COLO668 (cell line): ENCODE results near the gene OXCT2.
"Not testable (repeated sequence)": the region's sequence is repeated elsewhere in the genome, so short reads cannot be mapped to it uniquely, and the experiment has no call there.

Source experiments
- DNase-seq: peaks from one replicate; lab custom pipeline; 2025; ENCODE audit not compliant: unreplicated experiment; lab: John Stamatoyannopoulos, UW

The OXCT2 gene

GRCh38 chr1:39771022-39771532 is at the start of gene OXCT2:
OXCT2 (minus strand) TSS chr1:39771348; CDS start chr1:39771255, 93 bp downstream.
- not testable (repeated sequence) for DNase-seq

DNA sequence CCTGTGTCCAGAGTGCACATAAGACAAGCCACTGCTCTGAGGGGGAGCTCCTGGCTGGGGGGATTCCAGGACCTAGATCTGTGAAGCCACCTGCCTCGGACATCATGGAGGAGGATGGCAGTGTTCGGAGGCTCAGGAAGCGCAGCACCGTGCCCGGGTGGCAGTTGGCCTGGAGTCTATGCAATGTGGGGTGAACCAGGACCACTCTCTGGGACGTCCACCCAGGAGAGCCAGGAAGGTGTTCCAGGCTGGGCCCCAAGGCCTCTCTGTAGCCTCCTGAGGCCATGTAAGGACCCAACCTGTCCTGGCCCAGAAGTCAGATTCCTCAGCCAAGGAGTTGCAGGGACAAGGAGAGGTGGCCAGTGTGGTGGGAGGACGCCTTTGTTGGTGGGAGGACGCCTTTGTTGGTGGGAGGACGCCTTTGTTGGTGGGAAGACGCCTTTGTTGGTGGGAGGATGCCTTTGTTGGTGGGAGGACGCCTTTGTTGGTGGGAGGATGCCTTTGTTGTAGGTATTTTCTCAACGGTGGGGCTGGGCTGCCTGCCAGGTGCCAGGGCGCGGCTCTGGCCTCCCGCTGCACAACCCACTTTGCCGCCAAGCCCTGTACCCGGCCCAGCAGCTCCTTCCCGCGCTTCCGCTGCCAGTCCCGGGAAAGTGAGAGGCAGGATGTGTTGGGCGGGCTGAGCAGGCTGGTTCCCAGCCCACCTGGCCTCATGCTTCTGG is 48.1 kb upstream of the OXCT2 start:
- DNase-seq: peak; percentile 100

DNA sequence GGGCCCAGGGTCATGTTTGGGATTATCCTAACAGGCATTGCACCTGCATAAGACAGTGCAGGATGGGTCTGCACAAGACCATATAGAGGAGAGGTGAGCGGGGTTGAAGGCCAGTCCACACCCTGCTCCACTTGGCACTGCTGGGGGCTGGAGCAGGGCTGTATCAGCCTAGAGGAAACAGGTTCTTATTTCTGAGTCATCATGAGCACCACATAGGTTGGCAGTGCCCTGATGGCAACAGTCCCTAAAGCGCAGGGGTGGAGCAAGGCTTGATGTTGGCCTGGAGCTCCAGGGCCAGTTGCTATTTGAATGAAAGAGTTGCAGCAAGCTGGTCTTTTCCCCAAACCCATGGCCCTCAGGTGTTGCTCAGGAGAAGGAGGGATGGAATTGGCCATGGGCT is 47.3 kb upstream of the OXCT2 start:
- no peak for DNase-seq

GRCh38 chr1:39817091-39817932 is 46.2 kb upstream of the OXCT2 start:
- DNase-seq: peak; percentile 100

DNA sequence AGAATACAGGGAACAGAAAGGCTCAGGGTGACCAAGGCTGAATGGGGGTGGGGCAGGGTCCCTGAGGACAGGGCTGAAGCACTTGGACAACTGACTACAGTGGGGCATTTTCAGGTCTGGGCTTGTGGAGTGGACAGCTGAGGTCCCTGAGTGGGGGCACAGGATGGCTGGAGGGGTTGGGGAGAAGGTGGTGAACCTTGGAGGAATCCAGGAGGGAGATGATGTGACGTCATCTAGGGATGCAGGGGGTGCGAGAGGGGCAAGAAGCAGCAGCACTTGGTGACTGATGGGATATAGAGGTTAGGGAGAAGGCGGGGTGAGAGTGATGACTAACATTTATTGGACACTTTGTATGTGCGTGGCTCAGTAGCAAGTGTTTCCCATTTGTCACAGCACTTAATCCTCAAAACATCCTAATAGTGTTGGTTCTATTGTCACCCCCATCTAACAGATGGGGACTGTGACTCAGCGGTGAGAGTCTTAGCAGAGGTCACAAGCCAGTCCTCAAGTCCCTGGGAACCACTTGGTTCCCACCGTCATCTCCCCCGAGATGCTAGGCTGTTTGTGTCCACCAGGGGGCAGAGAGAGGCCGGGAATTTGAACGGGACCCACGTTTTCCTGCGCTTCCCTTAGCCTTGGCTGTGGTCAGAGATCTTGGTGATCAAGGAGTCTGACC is 45.4 kb upstream of the OXCT2 start:
- peak; percentile 100 for DNase-seq

DNA sequence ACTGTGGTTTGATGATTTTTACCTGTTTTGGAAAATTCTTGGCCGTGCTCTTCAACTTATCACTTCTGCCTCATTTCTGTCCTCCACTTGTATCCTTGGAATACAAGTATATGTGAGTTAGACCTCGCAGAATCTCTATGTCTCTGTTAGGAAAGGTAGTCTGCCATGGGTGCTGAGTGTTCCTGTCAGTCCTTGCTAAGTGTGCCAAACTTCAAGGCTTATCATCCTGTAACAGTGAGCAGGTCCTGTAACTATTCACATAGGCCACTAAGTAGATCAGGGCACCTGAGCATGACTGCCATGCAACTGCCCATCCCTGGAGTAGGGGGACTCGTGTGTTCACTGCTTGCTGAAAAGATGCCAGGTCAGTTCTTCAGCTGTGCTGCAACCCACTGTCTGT is 41.8 kb upstream of the OXCT2 start:
- DNase-seq: no peak

DNA sequence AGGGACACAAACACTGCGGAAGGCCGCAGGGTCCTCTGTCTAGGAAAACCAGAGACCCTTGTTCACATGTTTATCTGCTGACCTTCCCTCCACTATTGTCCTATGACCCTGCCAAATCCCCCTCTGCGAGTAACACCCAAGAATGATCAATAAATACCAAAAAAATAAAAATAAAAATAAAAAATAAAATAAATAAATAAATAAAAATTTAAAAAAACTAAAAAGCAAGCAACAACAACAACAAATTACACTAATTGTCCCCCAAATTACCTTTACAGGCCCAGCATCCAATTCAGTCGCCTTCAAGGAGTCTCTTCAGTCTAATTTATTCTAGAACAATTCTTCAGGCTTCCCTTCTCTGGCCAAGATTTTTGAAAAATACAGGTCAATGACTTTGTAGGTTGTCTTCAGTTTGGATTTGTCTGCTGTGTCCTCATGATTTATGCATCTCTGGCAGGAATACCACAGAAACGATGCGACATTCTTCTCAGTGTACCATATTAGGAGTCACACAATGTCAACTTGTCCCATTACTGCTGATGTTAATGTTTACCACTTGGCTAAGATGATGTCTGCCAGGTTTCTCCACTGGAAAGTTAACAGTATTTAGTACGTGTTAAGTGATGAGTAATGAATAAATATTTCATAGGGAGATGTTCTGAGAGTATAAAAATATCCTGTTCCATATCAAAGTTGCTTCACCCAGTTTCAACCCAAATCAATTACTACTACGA is 37.8 kb upstream of the OXCT2 start:
- no peak for DNase-seq

GRCh38 chr1:39805385-39805784 is 34.2 kb upstream of the OXCT2 start:
- no peak for DNase-seq

GRCh38 chr1:39802496-39803260 is 31.5 kb upstream of the OXCT2 start:
- DNase-seq: no peak

- DNase-seq: no peak
Observed at GRCh38 chr1:39800471-39800835, 29.3 kb upstream of the OXCT2 start.

GRCh38 chr1:39799770-39800470 is 28.8 kb upstream of the OXCT2 start:
- DNase-seq: peak; percentile 100

- peak; percentile 100 for DNase-seq
Observed at GRCh38 chr1:39798859-39799769, 28.0 kb upstream of the OXCT2 start.

DNA sequence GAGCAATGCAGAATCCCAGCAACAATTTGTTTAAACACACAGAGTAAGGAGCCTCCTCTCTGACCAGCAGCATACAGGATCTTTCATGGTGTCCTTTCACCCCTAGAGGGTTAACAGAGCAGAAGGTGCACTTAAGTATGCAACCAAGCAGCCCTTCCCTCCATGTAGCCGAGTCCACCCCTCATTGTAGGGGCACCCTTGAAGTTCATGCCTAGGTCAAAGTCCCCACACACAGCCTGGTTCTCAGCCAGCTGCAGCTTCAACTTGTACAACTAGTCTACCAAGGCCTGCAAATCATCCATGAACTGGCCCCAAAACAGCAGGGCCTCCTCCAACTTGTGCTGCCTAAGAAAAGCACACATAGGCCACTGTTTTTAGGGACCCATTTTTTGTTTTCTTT is 24.5 kb upstream of the OXCT2 start:
- DNase-seq: no peak

DNA sequence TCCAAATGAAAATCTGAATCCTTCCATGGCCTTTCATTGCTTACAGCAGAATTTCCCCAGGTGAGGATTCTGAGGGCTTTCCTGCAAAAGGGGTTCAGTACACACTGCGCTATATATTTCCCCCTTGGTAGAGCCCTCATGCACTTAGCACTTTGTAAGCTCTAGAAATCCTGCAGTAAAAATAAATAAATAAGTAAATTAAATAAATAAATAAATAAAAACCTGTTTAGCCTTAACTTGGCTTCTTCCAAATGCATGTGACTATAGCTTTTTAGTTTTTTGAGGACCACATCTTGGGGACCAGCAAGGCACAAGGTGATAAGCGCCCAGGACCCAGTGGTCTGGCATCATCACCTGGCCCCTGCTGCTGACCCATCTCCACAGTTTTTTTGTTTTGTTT is 20.7 kb upstream of the OXCT2 start:
- DNase-seq: no peak

- no peak for DNase-seq
Observed at GRCh38 chr1:39789571-39790110, 18.5 kb upstream of the OXCT2 start.

GRCh38 chr1:39788758-39789570 is 17.8 kb upstream of the OXCT2 start, which contains the start of gene BMP8B:
BMP8B (minus strand) TSS chr1:39788865; CDS start chr1:39788485, 380 bp downstream.
- DNase-seq: peak; percentile 100

DNA sequence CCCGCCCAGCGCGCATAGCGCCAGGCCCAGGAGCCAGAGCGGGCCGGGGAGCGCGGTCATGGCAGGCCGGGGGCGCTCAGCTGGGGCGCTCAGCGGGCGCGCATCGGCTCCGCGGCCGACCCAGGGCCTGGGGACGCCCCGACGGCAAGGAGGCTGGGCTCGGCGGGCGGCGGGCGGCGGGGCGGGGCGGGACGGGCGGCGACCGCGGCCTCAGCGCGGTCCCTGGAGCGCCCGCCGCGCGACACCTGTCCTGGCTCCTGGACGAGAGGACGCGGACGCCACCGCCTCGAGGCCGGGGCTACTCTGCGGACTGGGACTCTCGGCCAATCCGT is 17.2 kb upstream of the OXCT2 start:
- no peak for DNase-seq
